Central memory CD4-positive, alpha-beta T cell (primary cell): ENCODE measurements around the gene NOP10.

Experiments
- DNase-seq: peaks from one replicate; pipeline ENCODE4 v3.0.0; 2022

NOP10 gene

DNA sequence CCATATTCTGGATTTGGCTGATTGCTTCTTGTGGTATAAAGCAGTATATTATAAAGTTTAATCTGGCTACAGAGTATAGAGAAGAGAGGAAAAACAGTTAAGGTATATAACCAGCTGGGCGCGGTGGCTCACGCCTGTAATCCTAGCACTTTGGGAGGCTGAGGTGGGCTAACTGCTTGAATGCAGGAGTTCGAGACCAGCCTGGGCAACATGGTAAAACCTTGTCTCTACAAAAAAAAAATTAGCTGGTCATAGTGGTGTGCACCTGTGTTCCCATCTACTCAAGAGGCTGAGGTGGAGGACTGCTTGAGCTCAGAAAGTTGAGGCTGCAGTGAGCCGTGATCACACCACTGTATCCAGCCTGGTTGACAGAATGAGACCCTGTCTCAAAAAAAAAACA, 12.7 kb downstream of the NOP10 start:
- no peak for DNase-seq

DNA sequence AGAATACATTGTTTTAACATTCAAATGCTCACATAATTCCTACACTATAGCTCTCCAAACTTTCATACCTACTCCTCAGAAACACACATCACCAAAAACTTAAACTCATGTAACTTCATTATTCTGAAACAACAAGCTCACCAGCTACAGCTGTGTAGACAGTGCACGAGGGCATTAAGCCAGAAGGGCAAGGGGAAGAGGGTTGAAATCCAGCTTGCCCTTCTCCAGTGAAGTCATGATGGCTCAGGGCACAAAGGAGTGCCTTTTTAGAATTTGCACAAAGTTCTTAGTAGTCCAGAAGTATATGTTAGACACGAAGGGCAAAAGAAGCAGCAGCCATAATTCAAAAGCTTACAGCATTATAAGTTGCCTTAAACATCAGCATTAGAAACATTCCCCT, 13.9 kb downstream of the NOP10 start:
- DNase-seq, result no peak

DNA sequence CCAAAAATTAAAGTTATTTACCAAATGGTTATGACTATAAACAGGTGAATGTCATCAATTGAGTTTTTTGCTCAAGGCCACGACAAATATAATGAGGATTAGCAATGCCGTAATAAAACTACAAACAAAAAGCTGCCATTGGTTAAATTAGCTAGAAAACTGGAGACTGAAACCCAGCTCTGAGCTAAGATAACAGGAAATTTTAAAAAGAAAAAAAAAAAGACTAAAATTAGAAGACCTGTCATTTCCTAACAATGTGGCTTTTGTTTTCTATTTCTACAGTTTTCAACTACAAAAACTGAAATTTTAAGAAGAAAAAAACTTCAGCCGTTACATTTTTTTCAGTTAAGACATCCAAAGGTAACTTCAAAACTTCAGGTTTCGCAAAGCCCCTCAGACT, 15.0 kb downstream of the NOP10 start:
- no peak for DNase-seq

DNA sequence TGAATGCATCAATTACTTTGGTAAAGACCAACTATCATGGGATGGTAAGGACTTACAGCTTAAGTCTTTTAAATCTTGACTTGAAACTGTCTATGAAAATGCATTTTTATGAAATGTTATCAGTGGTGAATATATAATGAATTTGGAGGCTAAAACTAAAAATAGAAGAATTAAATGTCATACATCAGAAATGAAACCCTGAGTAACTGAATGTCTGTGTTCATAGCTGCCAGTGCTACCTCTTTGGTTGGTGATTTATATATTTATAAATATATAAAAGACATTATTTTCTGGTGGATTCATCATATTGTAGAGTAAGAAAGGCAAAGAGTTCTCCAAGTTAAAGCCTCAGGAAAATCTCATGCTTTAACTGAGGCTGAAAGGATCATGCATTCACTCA, 17.6 kb downstream of the NOP10 start:
- DNase-seq, result no peak

DNA sequence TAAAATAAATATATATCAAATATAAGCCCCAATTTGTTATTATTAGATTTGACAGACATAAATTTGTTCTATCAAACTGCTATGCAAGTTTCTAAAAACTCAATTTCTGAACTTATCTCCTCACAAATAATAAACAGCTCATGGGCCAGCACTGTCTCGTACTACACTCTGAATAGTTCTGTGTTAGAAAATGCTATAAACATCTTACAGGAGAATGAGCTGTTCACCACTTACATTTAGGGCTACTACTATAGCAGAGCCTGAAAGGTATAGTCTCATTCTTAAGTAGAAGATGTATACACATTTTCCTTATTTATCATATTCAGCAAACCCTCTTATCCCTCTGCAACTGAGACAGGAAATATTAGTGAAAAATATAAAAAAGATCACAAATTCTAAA, 18.0 kb downstream of the NOP10 start:
- DNase-seq, result no peak

DNA sequence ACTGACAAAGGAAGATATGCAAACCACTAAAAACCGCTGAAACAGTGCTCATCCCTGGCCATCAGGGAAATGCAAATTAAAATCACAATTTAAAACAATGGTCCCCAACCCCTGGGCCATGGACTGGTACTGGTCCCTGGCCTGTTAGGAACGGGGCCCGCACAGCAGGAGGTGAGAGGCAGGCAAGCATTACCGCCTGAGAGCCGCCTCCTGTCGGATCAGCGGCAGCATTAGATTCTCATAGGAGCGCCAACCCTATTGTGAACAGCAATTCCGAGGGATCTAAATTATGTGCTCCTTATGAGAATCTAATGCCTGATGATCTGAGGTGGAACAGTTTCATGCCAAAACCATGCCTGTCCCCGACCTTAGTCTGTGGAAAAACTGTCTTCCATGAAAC, 19.7 kb downstream of the NOP10 start:
- no peak for DNase-seq

DNA sequence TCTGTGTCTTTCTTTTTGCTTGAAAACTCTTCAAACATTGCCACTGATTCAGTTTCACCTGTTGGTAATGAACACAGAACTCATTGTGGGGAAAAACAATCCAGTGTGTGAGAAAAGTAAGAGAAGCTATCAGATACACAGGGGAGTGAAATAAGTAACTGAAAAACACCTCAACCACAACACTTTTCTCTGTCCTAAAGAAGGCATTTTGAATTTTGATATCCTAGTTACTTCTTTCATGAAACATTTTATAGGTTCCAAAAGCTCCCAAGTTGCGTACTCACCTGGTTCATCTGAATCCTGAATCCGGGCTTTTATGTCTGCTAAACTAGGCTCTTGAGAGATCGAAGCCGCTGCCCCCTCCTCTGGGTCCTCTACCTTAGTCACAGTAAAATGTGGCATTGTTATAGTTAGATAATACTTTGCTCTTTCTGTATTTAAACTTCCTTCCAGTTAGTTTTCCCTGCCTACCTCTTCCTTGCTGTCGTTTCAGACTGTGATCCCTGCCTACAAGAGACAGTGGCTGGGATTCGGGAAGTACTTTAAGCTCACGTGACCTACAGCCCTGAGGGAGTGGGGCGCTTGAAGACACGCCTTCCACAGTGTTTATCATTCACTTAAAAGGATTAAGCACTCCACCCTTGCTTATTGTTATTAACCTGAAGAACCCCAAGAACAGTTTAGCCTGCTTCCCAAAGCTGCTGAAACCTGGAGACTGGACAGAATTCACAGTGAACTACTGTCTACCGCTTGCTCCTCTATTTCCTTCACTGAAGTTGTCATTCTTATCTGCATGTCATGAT, 24.5 kb downstream of the NOP10 start:
- peak; percentile 21 for DNase-seq

DNA sequence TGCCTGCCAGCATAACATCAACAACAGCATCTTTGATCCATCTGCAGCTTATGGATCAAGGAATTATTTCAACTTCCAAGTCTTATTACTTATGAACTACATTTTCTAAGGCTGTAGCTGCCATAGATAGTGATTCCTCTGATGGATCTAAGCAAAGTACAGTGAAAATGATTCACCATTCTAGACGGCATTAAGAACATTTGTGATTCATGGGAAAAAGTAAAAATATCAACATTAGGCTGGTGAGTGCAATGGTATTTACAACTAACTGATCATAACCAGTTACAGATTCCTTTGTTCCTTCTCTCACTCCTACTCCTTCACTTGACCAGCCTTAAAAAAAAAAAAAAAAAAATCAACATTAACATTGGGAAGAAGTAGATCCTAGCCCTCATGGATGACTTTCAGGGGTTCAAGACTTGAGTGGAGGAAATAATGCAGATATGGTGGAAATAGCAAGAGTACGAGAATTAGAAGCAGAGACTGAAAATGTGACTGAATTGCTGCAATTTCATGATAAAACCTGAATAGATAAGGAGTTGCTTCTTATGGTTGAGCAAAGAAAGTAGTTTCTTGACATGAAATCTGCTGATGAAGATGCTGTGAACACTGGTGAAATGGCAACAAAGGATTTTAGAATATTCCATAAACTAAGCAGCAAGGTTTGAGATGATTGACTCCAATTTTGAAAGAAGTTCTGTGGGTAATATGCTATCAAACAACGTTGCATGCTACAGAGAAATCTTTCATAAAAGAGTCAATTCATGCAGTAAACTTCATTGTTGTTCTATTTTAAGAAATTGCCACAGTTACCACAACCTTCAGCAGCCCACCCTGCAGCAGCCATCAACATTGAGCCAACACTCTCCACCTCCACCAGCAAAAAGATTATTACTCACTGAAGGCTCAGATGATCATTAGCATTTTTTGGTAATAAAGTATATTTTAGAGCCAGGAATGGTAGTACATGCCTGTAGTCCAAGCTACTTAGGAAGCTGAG, 28.1 kb downstream of the NOP10 start:
- no peak for DNase-seq

DNA sequence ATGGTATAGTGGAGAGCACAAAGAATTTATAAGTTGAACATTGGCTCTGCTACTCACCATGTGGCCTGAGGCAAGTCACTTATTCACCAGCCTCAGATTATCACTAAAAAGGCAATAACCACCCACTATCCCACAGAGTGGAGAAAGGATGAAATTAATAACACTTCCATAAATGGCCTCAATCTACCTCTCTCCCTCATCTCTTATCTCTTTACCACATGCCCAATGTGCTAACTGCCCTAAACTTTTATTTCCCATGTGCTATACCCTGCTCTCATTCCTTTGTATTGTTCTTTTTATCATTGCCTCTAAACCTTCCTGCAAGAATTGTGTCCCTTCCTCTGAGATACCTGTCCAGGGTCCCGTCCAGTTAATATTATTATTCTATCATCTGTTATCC, 31.4 kb downstream of the NOP10 start:
- DNase-seq, result no peak

DNA sequence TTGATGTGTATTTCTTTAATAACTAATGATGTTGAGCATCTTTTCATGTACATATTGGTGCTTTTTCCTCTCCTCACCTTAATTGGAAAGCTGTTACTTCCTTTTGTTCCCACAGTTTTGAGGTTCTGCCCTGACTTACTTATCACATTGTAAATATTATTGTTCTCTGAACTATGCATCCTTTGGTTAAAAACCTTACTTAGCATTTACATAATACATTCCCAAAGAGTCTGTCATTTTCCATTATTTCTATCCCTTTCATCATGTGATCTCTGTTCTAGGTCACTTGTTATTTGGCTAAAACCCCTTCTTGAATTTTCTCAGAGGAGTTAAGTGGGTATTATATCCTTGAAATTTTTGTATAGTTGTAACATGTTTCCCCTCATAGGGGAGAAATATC, 38.3 kb downstream of the NOP10 start:
- DNase-seq, result no peak

DNA sequence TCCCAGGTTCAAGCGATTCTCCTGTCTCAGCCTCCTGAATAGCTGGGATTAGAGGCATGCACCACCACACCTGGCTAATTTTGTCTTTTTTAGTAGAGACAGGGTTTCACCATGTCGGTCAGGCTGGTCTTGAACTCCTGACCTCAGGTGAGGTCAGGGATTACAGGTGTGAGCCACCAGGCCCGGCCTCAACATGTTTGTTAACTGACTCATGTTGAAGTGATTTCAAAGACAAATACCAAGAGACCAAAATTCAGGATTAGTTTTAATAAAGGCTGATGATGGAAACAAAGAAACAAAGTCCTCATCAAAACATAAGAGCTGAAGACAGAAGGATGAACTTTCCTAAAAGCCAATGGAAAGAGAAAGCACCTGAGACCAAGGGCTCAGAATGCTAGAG, 41.9 kb downstream of the NOP10 start:
- DNase-seq, result no peak

DNA sequence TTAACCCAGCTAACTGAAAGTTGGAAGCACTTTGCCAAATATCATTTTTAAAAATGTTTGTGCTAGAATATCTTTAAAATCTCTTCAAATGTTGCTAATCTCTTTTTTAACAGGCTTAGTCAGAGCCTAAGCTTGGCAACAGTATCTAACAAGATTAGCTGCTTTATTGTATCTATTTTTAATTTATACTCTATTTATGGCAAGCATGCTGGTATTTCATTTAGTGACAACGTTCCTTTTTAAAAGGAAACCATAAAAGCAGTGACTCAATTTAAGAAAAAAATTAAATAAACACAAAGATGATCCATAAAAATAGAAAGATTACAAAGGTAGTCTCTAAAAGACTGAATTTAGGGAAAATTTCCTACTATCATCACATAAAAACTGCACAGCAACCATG, 45.9 kb downstream of the NOP10 start:
- no peak for DNase-seq

DNA sequence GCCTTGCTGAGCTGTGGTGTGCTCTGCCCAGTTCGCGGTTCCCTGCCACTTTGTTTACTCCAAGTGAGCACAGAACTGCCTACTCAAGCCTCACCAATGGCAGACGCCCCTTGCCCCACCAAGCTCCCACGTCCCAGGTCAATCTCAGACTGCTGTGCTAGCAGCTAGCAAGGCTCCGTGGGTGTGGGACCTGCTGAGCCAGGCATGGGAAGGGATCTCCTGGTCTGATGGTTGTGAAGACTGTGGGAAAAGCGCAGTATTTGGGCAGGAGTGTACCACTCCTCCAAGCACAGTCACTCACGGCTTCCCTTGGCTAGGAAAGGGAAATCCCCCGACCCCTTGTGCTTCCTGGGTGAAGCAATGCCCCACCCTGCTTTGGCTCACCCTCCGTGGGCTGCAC, 50.3 kb downstream of the NOP10 start:
- DNase-seq, result no peak
